ENCODE results near the gene GRM5.

GRM5 gene

DNA sequence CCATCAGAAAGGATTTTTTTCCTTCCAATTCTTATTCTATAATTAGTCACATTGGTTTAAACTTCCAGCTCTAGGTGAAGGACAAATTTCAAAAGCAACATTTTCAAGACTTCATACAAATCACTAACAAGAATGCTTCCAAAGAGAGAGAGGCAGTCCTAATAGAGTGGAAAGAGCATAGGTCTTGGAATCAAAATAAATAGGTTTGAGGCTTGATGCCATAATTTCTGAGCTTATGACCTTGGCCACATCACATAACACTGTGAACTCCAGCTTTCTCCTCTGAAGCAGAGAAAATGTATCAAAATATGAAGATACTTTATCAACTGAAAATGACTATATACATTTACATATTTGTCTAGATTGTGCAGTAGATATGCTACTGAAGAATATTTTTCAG, 246.8 kb downstream of the GRM5 start:
- H3K36me3 ChIP-seq (ENCODE audit: control insufficient read depth in 4 of 4, insufficient read depth in 4 of 4, low read length in 3 of 4): no peaks in the 10 kb centered on the region
- no peaks in the 10 kb centered on the region for H3K4me1 ChIP-seq (ENCODE audit: control extremely low read depth in 1 of 4, control insufficient read depth in 4 of 4, insufficient read depth in 4 of 4, low read length in 3 of 4)
- CTCF ChIA-PET: no interaction called here
- H3K9me3 ChIP-seq (ENCODE audit: control extremely low read depth in 1 of 5, control insufficient read depth in 4 of 5, insufficient read depth in 2 of 5, low read depth in 1 of 5, low read length in 4 of 5): no peaks in the 10 kb centered on the region
- no peak overlapping the region for H3K4me3 ChIP-seq (ENCODE audit: control insufficient read depth in 1 of 7, extremely low read depth in 1 of 7, insufficient read depth in 4 of 7, low read depth in 2 of 7, low read length in 6 of 7)
- no peaks in the 10 kb centered on the region for H3K27me3 ChIP-seq (replicated peaks in 2 of 5; ENCODE audit: control insufficient read depth in 4 of 5, insufficient read depth in 5 of 5, low read length in 4 of 5)
- H3K27ac ChIP-seq (ENCODE audit: insufficient read depth in 1 of 2, low read depth in 1 of 2, low read length in 2 of 2, poor library complexity in 1 of 2, severe bottlenecking in 2 of 2): no peak overlapping the region
- POLR2A ChIA-PET: no interaction called here
- DNase-seq: no peak

DNA sequence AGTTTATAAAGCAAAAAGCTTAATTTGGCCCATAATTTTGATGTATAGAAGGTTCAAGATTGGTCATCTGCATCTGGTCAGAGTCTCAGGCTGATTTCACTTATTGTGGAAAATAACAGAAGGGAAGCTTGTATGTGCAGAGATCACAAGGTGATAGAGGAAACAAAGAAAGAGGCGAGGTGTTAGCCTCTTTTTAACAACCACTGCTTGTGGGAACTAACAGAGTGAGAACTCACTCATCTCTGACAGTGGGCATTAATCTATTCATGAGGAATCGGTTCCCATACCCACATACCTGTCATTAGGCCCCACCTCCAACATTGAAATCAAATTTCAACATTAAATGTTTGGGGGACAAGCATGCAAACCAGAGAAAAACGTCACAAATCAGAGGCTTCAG, 250.3 kb downstream of the GRM5 start:
- ChIA-PET CTCF (no interaction called here), POLR2A (no interaction called here)
- H3K4me1 ChIP-seq (ENCODE audit: control extremely low read depth in 1 of 4, control insufficient read depth in 4 of 4, insufficient read depth in 4 of 4, low read length in 3 of 4): no peaks in the 10 kb centered on the region
- H3K36me3 ChIP-seq (ENCODE audit: control insufficient read depth in 4 of 4, insufficient read depth in 4 of 4, low read length in 3 of 4): no peaks in the 10 kb centered on the region
- H3K27ac ChIP-seq (ENCODE audit: insufficient read depth in 1 of 2, low read depth in 1 of 2, low read length in 2 of 2, poor library complexity in 1 of 2, severe bottlenecking in 2 of 2): no peak overlapping the region
- no peak for DNase-seq
- WGBS (ENCODE audit: insufficient coverage): 86% methylated on average over 1 of the region's 3 CpGs
- H3K4me3 ChIP-seq (ENCODE audit: control insufficient read depth in 1 of 7, extremely low read depth in 1 of 7, insufficient read depth in 4 of 7, low read depth in 2 of 7, low read length in 6 of 7): no peak overlapping the region
- no peaks in the 10 kb centered on the region for H3K27me3 ChIP-seq (replicated peaks in 2 of 5; ENCODE audit: control insufficient read depth in 4 of 5, insufficient read depth in 5 of 5, low read length in 4 of 5)
- H3K9me3 ChIP-seq (ENCODE audit: control extremely low read depth in 1 of 5, control insufficient read depth in 4 of 5, insufficient read depth in 2 of 5, low read depth in 1 of 5, low read length in 4 of 5): no peaks in the 10 kb centered on the region

DNA sequence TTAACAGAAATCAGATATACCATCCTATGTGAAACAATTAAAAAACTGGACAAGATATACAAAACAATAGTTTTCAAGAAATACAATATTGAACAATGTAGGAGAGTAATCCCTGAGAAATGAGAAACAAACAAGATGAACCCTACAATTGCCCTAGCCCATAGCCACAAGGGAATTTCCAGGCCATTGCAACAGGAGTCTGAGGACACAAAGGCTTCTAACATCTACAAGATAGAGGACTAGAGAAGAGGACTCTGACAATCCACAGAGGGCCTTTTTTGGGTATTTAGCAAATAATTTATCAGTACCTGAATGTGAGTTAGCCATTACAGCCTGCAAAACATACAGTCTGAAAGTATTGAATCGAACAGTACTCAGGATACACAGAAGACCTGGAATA, 251.7 kb downstream of the GRM5 start:
- Histone ChIP-seq H3K27me3 (replicated peaks in 2 of 5; ENCODE audit: control insufficient read depth in 4 of 5, insufficient read depth in 5 of 5, low read length in 4 of 5) (no peaks in the 10 kb centered on the region), H3K36me3 (ENCODE audit: control insufficient read depth in 4 of 4, insufficient read depth in 4 of 4, low read length in 3 of 4) (no peaks in the 10 kb centered on the region), H3K9me3 (ENCODE audit: control extremely low read depth in 1 of 5, control insufficient read depth in 4 of 5, insufficient read depth in 2 of 5, low read depth in 1 of 5, low read length in 4 of 5) (no peaks in the 10 kb centered on the region), H3K27ac (ENCODE audit: insufficient read depth in 1 of 2, low read depth in 1 of 2, low read length in 2 of 2, poor library complexity in 1 of 2, severe bottlenecking in 2 of 2) (no peak overlapping the region), H3K4me3 (ENCODE audit: control insufficient read depth in 1 of 7, extremely low read depth in 1 of 7, insufficient read depth in 4 of 7, low read depth in 2 of 7, low read length in 6 of 7) (no peak overlapping the region), H3K4me1 (ENCODE audit: control extremely low read depth in 1 of 4, control insufficient read depth in 4 of 4, insufficient read depth in 4 of 4, low read length in 3 of 4) (no peaks in the 10 kb centered on the region)
- no peak for DNase-seq
- ChIA-PET POLR2A (no interaction called here), CTCF (no interaction called here)
- no CpG with 5 or more reads among the region's 1 CpG for WGBS (ENCODE audit: insufficient coverage)

DNA sequence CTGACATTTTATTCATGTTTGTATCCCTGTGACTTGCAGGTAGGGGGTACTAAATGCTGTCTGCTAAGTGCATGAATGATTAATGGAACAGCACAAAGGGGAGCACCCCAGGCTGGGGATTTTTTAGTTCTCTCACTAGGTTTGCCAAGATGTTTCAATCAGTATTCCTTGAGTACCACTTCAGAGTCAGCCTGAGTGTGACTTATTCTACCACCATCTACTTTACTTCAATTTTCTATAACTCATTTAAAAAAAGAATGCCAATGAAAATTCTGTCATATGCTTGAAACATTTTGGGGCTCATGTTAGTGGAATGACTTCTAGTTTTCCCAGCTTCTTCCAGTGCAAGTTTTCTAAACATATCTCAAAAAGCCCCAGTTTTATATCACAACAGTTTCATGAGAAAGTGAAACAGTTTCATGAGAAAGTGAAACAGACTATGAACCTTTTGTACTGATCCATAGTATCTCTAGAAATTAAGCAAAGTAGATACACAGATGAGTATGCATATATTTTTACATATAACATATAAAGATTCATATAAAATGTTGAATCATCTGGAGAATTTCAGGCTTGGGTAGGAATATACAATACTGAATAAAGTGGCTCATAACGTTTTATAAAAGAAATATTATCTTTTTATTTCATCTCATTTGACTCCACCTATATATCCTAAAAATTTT, 252.4 kb downstream of the GRM5 start:
- Histone ChIP-seq H3K27ac (ENCODE audit: insufficient read depth in 1 of 2, low read depth in 1 of 2, low read length in 2 of 2, poor library complexity in 1 of 2, severe bottlenecking in 2 of 2) (no peak overlapping the region), H3K36me3 (ENCODE audit: control insufficient read depth in 4 of 4, insufficient read depth in 4 of 4, low read length in 3 of 4) (no peaks in the 10 kb centered on the region), H3K9me3 (ENCODE audit: control extremely low read depth in 1 of 5, control insufficient read depth in 4 of 5, insufficient read depth in 2 of 5, low read depth in 1 of 5, low read length in 4 of 5) (no peaks in the 10 kb centered on the region), H3K4me1 (ENCODE audit: control extremely low read depth in 1 of 4, control insufficient read depth in 4 of 4, insufficient read depth in 4 of 4, low read length in 3 of 4) (no peaks in the 10 kb centered on the region), H3K27me3 (replicated peaks in 2 of 5; ENCODE audit: control insufficient read depth in 4 of 5, insufficient read depth in 5 of 5, low read length in 4 of 5) (no peaks in the 10 kb centered on the region), H3K4me3 (ENCODE audit: control insufficient read depth in 1 of 7, extremely low read depth in 1 of 7, insufficient read depth in 4 of 7, low read depth in 2 of 7, low read length in 6 of 7) (no peak overlapping the region)
- CTCF ChIA-PET: no interaction called here
- POLR2A ChIA-PET: no interaction called here
- no peak for DNase-seq
- WGBS (ENCODE audit: insufficient coverage): no CpG with 5 or more reads among the region's 1 CpG

DNA sequence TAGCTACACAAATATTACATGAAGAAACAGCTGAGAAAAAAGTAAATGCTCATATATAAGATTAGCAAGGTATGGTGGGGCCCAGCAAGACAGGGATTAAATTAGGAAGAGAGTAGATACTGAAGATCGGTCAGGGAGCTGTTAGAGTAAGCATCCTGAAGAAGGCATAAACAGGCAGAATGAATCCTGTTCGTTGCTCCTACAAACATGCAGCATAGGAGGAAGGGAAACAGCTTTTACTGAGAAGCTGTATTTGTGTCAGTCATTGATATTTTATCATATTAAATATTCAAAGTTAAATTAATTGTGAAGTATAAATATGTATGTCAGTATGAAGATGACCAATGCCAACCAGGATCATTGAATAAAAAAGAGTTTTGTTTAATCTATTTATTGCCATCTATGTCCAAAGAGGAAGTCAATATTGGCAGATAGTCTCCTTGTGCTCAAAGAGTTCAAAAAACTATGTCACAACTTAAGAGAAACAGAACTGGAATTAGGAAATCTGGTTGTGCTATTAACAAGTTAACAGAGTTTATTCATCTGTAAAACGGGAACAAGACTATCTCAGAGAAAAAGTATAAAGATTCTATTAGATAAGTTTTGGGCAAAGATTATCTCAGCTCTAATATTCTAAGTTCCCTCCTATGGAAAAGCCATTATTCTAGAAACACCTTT, 255.2 kb downstream of the GRM5 start:
- 22% methylated on average over 1 of the region's 3 CpGs for WGBS (ENCODE audit: insufficient coverage)
- no peaks in the 10 kb centered on the region for H3K4me1 ChIP-seq (ENCODE audit: control extremely low read depth in 1 of 4, control insufficient read depth in 4 of 4, insufficient read depth in 4 of 4, low read length in 3 of 4)
- no peaks in the 10 kb centered on the region for H3K27me3 ChIP-seq (replicated peaks in 2 of 5; ENCODE audit: control insufficient read depth in 4 of 5, insufficient read depth in 5 of 5, low read length in 4 of 5)
- H3K9me3 ChIP-seq (ENCODE audit: control extremely low read depth in 1 of 5, control insufficient read depth in 4 of 5, insufficient read depth in 2 of 5, low read depth in 1 of 5, low read length in 4 of 5): no peaks in the 10 kb centered on the region
- DNase-seq: no peak
- no peaks in the 10 kb centered on the region for H3K36me3 ChIP-seq (ENCODE audit: control insufficient read depth in 4 of 4, insufficient read depth in 4 of 4, low read length in 3 of 4)
- no peak overlapping the region for H3K27ac ChIP-seq (ENCODE audit: insufficient read depth in 1 of 2, low read depth in 1 of 2, low read length in 2 of 2, poor library complexity in 1 of 2, severe bottlenecking in 2 of 2)
- POLR2A ChIA-PET: no interaction called here
- no peak overlapping the region for H3K4me3 ChIP-seq (ENCODE audit: control insufficient read depth in 1 of 7, extremely low read depth in 1 of 7, insufficient read depth in 4 of 7, low read depth in 2 of 7, low read length in 6 of 7)
- CTCF ChIA-PET: interaction anchor here (1.4 kb wide), 1 partner anchor 26 kb away, joined by 3 read pairs; no protein-coding TSS in a partner anchor

DNA sequence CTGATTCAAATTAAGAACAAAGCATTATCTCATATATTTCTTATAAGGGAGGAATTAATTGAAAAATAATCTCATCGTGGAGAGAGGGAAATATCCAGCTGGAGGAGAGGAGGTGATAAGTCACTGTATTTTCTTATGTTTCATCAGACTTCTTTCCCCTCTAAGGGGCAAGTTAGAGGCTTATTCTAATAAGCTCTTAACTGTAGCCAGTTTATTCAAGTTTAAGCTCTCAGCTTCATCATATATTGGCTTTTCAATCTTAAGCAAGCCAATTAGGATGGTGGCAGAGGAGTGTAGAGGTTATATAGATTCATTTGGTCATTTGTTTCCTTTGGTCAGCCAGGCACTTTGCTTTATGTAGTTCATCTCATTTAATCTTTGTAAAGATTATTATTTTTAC, 256.7 kb downstream of the GRM5 start:
- no peaks in the 10 kb centered on the region for H3K4me1 ChIP-seq (ENCODE audit: control extremely low read depth in 1 of 4, control insufficient read depth in 4 of 4, insufficient read depth in 4 of 4, low read length in 3 of 4)
- no peak overlapping the region for H3K27ac ChIP-seq (ENCODE audit: insufficient read depth in 1 of 2, low read depth in 1 of 2, low read length in 2 of 2, poor library complexity in 1 of 2, severe bottlenecking in 2 of 2)
- POLR2A ChIA-PET: no interaction called here
- CTCF ChIA-PET: no interaction called here
- no peak overlapping the region for H3K4me3 ChIP-seq (ENCODE audit: control insufficient read depth in 1 of 7, extremely low read depth in 1 of 7, insufficient read depth in 4 of 7, low read depth in 2 of 7, low read length in 6 of 7)
- no peaks in the 10 kb centered on the region for H3K27me3 ChIP-seq (replicated peaks in 2 of 5; ENCODE audit: control insufficient read depth in 4 of 5, insufficient read depth in 5 of 5, low read length in 4 of 5)
- H3K9me3 ChIP-seq (ENCODE audit: control extremely low read depth in 1 of 5, control insufficient read depth in 4 of 5, insufficient read depth in 2 of 5, low read depth in 1 of 5, low read length in 4 of 5): no peaks in the 10 kb centered on the region
- DNase-seq: no peak
- H3K36me3 ChIP-seq (ENCODE audit: control insufficient read depth in 4 of 4, insufficient read depth in 4 of 4, low read length in 3 of 4): no peaks in the 10 kb centered on the region
- no CpG with 5 or more reads among the region's 1 CpG for WGBS (ENCODE audit: insufficient coverage)

DNA sequence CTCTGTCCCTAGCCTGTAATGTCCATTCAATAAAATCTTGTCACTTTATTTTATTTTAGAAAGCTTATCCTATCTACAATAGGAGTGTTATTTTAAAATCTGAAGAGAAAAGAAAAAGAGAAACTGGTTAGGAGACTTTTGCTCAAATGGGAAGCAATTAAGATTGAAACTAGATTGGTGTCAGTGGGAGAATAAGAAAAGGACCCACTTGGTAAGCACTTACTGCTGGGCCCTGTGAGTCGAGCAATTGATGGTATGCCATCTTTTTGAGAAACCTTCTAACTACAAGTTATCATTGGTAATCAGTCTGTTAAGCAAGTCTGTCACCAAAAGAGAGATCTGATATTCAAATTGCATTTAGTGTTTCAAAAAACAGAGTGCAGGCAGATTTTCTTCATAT, 258.4 kb downstream of the GRM5 start:
- Histone ChIP-seq H3K36me3 (ENCODE audit: control insufficient read depth in 4 of 4, insufficient read depth in 4 of 4, low read length in 3 of 4) (no peaks in the 10 kb centered on the region), H3K4me3 (ENCODE audit: control insufficient read depth in 1 of 7, extremely low read depth in 1 of 7, insufficient read depth in 4 of 7, low read depth in 2 of 7, low read length in 6 of 7) (no peak overlapping the region), H3K27ac (ENCODE audit: insufficient read depth in 1 of 2, low read depth in 1 of 2, low read length in 2 of 2, poor library complexity in 1 of 2, severe bottlenecking in 2 of 2) (no peak overlapping the region), H3K9me3 (ENCODE audit: control extremely low read depth in 1 of 5, control insufficient read depth in 4 of 5, insufficient read depth in 2 of 5, low read depth in 1 of 5, low read length in 4 of 5) (no peaks in the 10 kb centered on the region), H3K4me1 (ENCODE audit: control extremely low read depth in 1 of 4, control insufficient read depth in 4 of 4, insufficient read depth in 4 of 4, low read length in 3 of 4) (no peaks in the 10 kb centered on the region), H3K27me3 (replicated peaks in 2 of 5; ENCODE audit: control insufficient read depth in 4 of 5, insufficient read depth in 5 of 5, low read length in 4 of 5) (no peaks in the 10 kb centered on the region)
- ChIA-PET POLR2A (no interaction called here), CTCF (no interaction called here)
- DNase-seq: no peak
- no CpG with 5 or more reads among the region's 1 CpG for WGBS (ENCODE audit: insufficient coverage)

Measured in common myeloid progenitor, CD34-positive (primary cell).